Measurements from ENCODE around the gene SORBS2. TPM values are rescaled to one million over a fixed set of nuclear protein-coding genes. Genes with fewer than 3 reads are reported as not detected.

The SORBS2 gene
- total and polyA plus RNA-seq, 2 of the 4 experiments (the other 2 are of a cell fraction) = 0.18 TPM; not detected in 1

- no peak overlapping the region for H2AK5ac ChIP-seq (ENCODE audit: low read depth, low read length)
- no peaks in the 10 kb centered on the region for H3K9me1 ChIP-seq (ENCODE audit: insufficient read depth, low read length)
- no peak overlapping the region; the same call in 1 of the 2 replicates for H4K5ac ChIP-seq (ENCODE audit: low read depth, low read length)
- H3K23ac ChIP-seq (ENCODE audit: low read depth, low read length) = no peak overlapping the region
- H3K4me1 ChIP-seq (ENCODE audit: control insufficient read depth, insufficient read depth, low read length) = peaks cover 4% of the 10 kb centered on the region; the same call in 1 of the 2 replicates
- DNase-seq (peak; percentile 12), ATAC-seq (ENCODE audit: low read depth) (peak; percentile 76)
- no TSS peak for BruUV-seq (replicated peaks)
- H3K27ac ChIP-seq (ENCODE audit: insufficient read depth, low read length) = peak overlapping the region; percentile 37; the same call in 1 of the 2 replicates
- no peak overlapping the region for H3K4me3 ChIP-seq (ENCODE audit: insufficient read depth, low read depth, low read length)
- peaks cover 50% of the 10 kb centered on the region for H3K27me3 ChIP-seq (ENCODE audit: control insufficient read depth, insufficient read depth, low read length)
- peak overlapping the region; percentile 33 for H3K4me2 ChIP-seq (ENCODE audit: low read depth, low read length)
- no peak overlapping the region for H4K91ac ChIP-seq (ENCODE audit: insufficient read depth, low read depth, low read length)
- no peak overlapping the region for H2BK5ac ChIP-seq (ENCODE audit: low read depth, low read length, poor library complexity, severe bottlenecking)
- no peak overlapping the region; a peak in 1 of 4 replicates for H4K8ac ChIP-seq (ENCODE audit: low read depth in 2 of 2, low read length in 2 of 2)
- H3K79me1 ChIP-seq (ENCODE audit: low read depth in 1 of 2, low read length in 2 of 2) = no peaks in the 10 kb centered on the region
- no peaks in the 10 kb centered on the region for H4K20me1 ChIP-seq (ENCODE audit: insufficient read depth, low read length)
- H2AFZ ChIP-seq (replicated peaks; ENCODE audit: low read length, poor library complexity) = peak overlapping the region; percentile 65
- CTCF ChIA-PET = interaction anchor here (1.1 kb wide), 1 partner anchor 284 kb away, joined by 6 read pairs; no protein-coding TSS in a partner anchor
- in situ Hi-C loops (cut with MboI; ENCODE audit: low sequenced_read_pairs) (no loop called here), intact Hi-C loops (cut with micrococcal nuclease) (no loop called here), dilution Hi-C loops (cut with HindIII; ENCODE audit: low sequenced_read_pairs, unreplicated experiment) (no loop called here)
- no peak overlapping the region for H2BK15ac ChIP-seq (ENCODE audit: low read depth, low read length)
- no peak overlapping the region for H2AK9ac ChIP-seq (replicated peaks; ENCODE audit: low read depth, low read length, poor library complexity)
- no peaks in the 10 kb centered on the region for H3K36me3 ChIP-seq (ENCODE audit: control insufficient read depth, insufficient read depth, low read length)
- peaks cover 5% of the 10 kb centered on the region for H3K9me3 ChIP-seq (ENCODE audit: control insufficient read depth, insufficient read depth, low read length)
- WGBS, 2 experiments (ENCODE audit: extremely low coverage in 2 of 2, insufficient read length in 1 of 2) = 10% methylated on average over 2 of the region's 10 CpGs; no CpG with 5 or more reads in 1 of the 2 experiments
- no peak overlapping the region for H3K56ac ChIP-seq (ENCODE audit: extremely low read depth, insufficient read depth, low read length)
- no peak overlapping the region for H3K9ac ChIP-seq (ENCODE audit: low read depth, low read length)
- TF ChIP-seq BHLHE40 (IDR thresholded peaks at IDR 0.05; ENCODE audit: low read depth, low read length) (no peak), ELK1 (IDR thresholded peaks at IDR 0.05; ENCODE audit: borderline replicate concordance, low read depth, low read length) (no peak), RAD21 (IDR thresholded peaks at IDR 0.05; ENCODE audit: low read length) (no peak), RFX5 (IDR thresholded peaks at IDR 0.05; ENCODE audit: low read depth, low read length) (no peak), CHD1 (IDR thresholded peaks at IDR 0.05; ENCODE audit: low read depth, low read length) (no peak), NFE2L2 (IDR thresholded peaks at IDR 0.05; ENCODE audit: low read depth, low read length) (no peak), MAFK (IDR thresholded peaks at IDR 0.05; ENCODE audit: low read depth, low read length) (no peak), CEBPB (IDR thresholded peaks at IDR 0.05; ENCODE audit: low read depth, low read length) (0 out of 2 replicates have a peak, but pooled peaks have one; percentile 15)
- no peak overlapping the region for H2BK20ac ChIP-seq (ENCODE audit: low read depth, low read length)
- H2BK120ac ChIP-seq (ENCODE audit: low read depth, low read length) = no peak overlapping the region
- H3K14ac ChIP-seq (replicated peaks; ENCODE audit: low read depth, low read length) = 0 out of 2 replicates have a peak overlapping the region, but pooled peaks have one; percentile 28
- H3K18ac ChIP-seq (ENCODE audit: low read depth, low read length) = peak overlapping the region; percentile 50; the same call in 1 of the 2 replicates
- POLR2A ChIA-PET (ENCODE audit: unreplicated experiment) = interaction anchor here (0.6 kb wide), 1 partner anchor 265 kb away, joined by 5 read pairs; no protein-coding TSS in a partner anchor
- no peak overlapping the region for H3K4ac ChIP-seq (ENCODE audit: low read depth, low read length)
These were observed 73.9 kb downstream of the SORBS2 start for GRCh38 chr4:185738038-185738552.

Data from IMR-90 (cell line).